ENCODE results near the gene RNPS1.

The RNPS1 gene

DNA sequence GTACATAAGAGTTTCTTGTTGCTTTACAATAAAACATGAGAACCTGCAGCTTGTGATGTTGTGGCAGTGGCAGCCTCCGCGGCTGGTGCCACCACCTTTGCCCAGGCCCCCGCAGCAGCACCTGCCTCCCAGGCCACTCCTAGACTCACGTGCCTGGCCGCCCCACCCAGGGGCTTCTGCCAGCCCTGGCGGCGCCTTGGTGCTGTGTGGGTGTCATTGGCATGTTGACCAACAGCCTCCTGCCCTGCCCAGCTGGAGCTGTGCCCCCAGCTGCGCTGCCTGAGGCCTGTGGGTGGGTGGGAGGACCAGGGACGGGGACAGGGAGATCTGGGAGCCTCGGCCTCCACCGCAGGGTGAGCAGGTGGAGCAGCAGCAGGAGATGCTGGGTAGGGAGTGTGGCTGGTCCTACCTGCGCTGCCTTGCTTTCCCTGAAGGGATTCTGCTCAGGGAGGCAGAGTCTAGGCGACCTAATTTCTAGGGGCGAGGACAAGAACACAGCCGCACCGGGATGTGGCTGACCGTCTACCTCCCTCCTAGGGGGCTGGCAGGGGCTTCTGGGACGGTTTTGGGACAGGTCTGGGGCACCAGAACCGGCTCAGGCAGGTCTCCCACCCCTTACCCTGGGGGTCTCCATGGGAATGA lies 32.1 kb downstream of the RNPS1 start:
- Histone ChIP-seq H3K4me3 (ENCODE audit: low read depth, low read length) (no peak overlapping the region), H3K27me3 (ENCODE audit: insufficient read depth, low read depth, severe bottlenecking) (no peaks in the 10 kb centered on the region), H3K9me3 (ENCODE audit: severe bottlenecking) (no peaks in the 10 kb centered on the region), H3K27ac (peak overlapping the region; percentile 48), H3K36me3 (peaks cover 95% of the 10 kb centered on the region)
- DNase-seq: no peak
- TF ChIP-seq, protein P1, sequence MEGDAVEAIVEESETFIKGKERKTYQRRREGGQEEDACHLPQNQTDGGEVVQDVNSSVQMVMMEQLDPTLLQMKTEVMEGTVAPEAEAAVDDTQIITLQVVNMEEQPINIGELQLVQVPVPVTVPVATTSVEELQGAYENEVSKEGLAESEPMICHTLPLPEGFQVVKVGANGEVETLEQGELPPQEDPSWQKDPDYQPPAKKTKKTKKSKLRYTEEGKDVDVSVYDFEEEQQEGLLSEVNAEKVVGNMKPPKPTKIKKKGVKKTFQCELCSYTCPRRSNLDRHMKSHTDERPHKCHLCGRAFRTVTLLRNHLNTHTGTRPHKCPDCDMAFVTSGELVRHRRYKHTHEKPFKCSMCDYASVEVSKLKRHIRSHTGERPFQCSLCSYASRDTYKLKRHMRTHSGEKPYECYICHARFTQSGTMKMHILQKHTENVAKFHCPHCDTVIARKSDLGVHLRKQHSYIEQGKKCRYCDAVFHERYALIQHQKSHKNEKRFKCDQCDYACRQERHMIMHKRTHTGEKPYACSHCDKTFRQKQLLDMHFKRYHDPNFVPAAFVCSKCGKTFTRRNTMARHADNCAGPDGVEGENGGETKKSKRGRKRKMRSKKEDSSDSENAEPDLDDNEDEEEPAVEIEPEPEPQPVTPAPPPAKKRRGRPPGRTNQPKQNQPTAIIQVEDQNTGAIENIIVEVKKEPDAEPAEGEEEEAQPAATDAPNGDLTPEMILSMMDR (IDR thresholded peaks at IDR 0.05; ENCODE audit: low read depth, low read length): no peak

- H3K9me3 ChIP-seq (ENCODE audit: severe bottlenecking): no peaks in the 10 kb centered on the region
- no peak for DNase-seq
- H3K4me3 ChIP-seq (ENCODE audit: low read depth, low read length): no peak overlapping the region
- H3K27ac ChIP-seq: peak overlapping the region; percentile 48
- H3K27me3 ChIP-seq (ENCODE audit: insufficient read depth, low read depth, severe bottlenecking): no peaks in the 10 kb centered on the region
- H3K36me3 ChIP-seq: peaks cover 94% of the 10 kb centered on the region
- TF ChIP-seq, protein P1 (IDR thresholded peaks at IDR 0.05; ENCODE audit: low read depth, low read length): no peak
Observed at GRCh38 chr16:2235234-2235651, 32.7 kb downstream of the RNPS1 start.

DNA sequence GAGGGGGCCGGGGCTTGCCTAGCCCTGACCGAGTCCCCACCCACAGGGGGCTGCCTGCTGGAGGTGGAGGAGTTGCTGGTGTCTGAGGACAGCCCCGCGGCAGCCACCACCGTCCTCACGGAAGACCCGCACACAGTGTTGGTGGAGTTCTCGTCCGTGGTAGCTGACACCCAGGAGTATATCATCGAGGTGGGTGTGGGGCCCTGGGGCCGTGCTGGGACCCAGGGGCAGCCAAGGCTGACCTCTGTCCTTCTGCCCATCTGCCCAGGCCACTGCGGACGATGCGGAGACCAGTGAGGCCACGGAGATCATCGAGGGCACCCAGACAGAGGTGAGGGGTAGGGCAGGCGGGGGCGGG lies 33.1 kb downstream of the RNPS1 start:
- Histone ChIP-seq H3K27me3 (ENCODE audit: insufficient read depth, low read depth, severe bottlenecking) (no peaks in the 10 kb centered on the region), H3K4me3 (ENCODE audit: low read depth, low read length) (no peak overlapping the region), H3K9me3 (ENCODE audit: severe bottlenecking) (no peaks in the 10 kb centered on the region), H3K36me3 (peaks cover 93% of the 10 kb centered on the region), H3K27ac (no peak overlapping the region)
- TF ChIP-seq, protein P1 (IDR thresholded peaks at IDR 0.05; ENCODE audit: low read depth, low read length): no peak
- DNase-seq: no peak

- Histone ChIP-seq H3K9me3 (ENCODE audit: severe bottlenecking) (no peaks in the 10 kb centered on the region), H3K27ac (peak overlapping the region; percentile 31; the same call in 1 of the 2 replicates), H3K4me3 (ENCODE audit: low read depth, low read length) (no peak overlapping the region), H3K27me3 (ENCODE audit: insufficient read depth, low read depth, severe bottlenecking) (no peaks in the 10 kb centered on the region), H3K36me3 (peaks cover 93% of the 10 kb centered on the region)
- TF ChIP-seq, protein P1 (IDR thresholded peaks at IDR 0.05; ENCODE audit: low read depth, low read length): no peak
- DNase-seq: no peak
Observed at GRCh38 chr16:2233872-2234812, 33.8 kb downstream of the RNPS1 start.

DNA sequence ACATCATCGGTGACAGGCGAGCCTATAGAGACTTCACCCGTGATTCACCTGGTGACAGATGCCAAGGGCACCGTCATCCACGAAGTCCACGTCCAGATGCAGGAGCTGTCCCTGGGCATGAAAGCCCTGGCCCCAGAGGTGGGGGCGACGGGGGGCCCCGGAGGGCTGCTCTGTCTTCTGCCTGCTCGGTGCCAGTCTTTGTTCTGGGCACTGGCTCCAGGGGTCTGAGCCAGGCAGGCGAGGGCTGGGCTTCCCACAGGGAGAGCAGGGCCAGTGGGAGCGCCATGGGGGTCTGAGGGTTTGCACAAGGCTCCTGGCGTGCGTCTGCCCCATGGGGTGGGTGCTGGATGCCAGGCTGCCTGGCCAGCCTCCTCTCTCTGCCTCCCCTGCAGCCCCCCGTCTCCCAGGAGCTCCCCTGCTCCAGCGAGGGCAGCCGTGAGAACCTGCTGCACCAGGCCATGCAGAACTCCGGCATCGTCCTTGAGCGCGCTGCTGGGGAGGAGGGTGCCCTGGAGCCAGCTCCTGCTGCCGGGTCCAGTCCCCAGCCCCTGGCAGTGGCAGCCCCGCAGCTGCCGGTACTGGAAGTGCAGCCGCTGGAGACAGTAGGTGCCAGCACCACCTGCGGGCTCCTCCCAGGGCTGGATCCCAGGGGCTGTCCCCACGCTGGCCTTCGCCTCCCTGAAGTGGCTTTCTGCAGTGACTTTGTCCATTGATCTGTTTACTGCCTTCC lies 34.7 kb downstream of the RNPS1 start:
- Histone ChIP-seq H3K27ac (peak overlapping the region; percentile 31; the same call in 1 of the 2 replicates), H3K36me3 (peaks cover 95% of the 10 kb centered on the region), H3K27me3 (ENCODE audit: insufficient read depth, low read depth, severe bottlenecking) (no peaks in the 10 kb centered on the region), H3K4me3 (ENCODE audit: low read depth, low read length) (no peak overlapping the region), H3K9me3 (ENCODE audit: severe bottlenecking) (no peaks in the 10 kb centered on the region)
- no peak for DNase-seq
- TF ChIP-seq, protein P1 (IDR thresholded peaks at IDR 0.05; ENCODE audit: low read depth, low read length): no peak
